Activated naive CD8-positive, alpha-beta T cell (primary cell): ENCODE results near the gene GIPC1.

ENCODE experiments used
- H3K27ac Mint-ChIP-seq: one replicate; pipeline ENCODE4 v1.8.0; 2021; ENCODE audit warnings: mixed read lengths
- H3K27me3 Mint-ChIP-seq: one replicate; pipeline ENCODE4 v1.8.0; 2021; ENCODE audit warnings: mixed read lengths
- H3K36me3 Mint-ChIP-seq: one replicate; pipeline ENCODE4 v1.8.0; 2021; ENCODE audit warnings: mixed read lengths
- H3K4me1 Mint-ChIP-seq: one replicate; pipeline ENCODE4 v1.8.0; 2021; ENCODE audit warnings: low read depth, mixed read lengths
- H3K4me3 Mint-ChIP-seq: one replicate; pipeline ENCODE4 v1.8.0; 2021; ENCODE audit warnings: mild to moderate bottlenecking, mixed read lengths
- H3K9me3 Mint-ChIP-seq: one replicate; pipeline ENCODE4 v1.8.0; 2021; ENCODE audit warnings: low read depth, mixed read lengths

Gene GIPC1

GRCh38 chr19:14446336-14447036 is 49.4 kb downstream of the GIPC1 start:
- H3K9me3 Mint-ChIP-seq: no peaks in the 10 kb centered on the region
- peaks cover 26% of the 10 kb centered on the region for H3K4me1 Mint-ChIP-seq
- H3K27ac Mint-ChIP-seq: peak overlapping the region; percentile 28
- H3K36me3 Mint-ChIP-seq: peaks cover 11% of the 10 kb centered on the region
- no peak overlapping the region for H3K4me3 Mint-ChIP-seq
- H3K27me3 Mint-ChIP-seq: no peaks in the 10 kb centered on the region

DNA sequence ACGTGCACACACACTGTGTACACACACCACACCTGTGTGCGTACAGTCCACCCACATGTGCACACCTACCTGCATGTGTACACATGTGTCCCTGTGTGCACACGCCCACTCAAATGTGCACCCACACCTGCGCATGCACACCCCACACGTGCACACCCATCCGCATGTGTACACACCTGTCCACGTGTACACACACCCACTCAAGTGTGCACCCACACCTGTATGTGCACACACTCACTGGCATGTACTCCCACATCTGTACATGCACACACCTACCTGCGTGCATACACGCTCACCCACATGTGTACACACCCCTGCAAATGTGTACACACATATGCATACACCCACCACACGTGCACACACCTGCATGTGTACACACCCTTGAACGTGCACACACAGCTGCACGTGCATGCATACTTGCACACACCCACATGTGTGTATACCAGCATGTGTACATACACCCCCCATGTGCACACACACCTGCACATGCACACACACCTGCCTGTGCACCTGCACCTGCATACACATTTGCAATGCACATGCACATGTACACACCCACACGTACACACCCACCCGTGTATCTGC is 52.2 kb downstream of the GIPC1 start:
- Mint-ChIP-seq H3K9me3 (no peaks in the 10 kb centered on the region), H3K4me3 (no peak overlapping the region), H3K27ac (no peak overlapping the region), H3K4me1 (peaks cover 39% of the 10 kb centered on the region), H3K36me3 (peaks cover 5% of the 10 kb centered on the region), H3K27me3 (no peaks in the 10 kb centered on the region)

DNA sequence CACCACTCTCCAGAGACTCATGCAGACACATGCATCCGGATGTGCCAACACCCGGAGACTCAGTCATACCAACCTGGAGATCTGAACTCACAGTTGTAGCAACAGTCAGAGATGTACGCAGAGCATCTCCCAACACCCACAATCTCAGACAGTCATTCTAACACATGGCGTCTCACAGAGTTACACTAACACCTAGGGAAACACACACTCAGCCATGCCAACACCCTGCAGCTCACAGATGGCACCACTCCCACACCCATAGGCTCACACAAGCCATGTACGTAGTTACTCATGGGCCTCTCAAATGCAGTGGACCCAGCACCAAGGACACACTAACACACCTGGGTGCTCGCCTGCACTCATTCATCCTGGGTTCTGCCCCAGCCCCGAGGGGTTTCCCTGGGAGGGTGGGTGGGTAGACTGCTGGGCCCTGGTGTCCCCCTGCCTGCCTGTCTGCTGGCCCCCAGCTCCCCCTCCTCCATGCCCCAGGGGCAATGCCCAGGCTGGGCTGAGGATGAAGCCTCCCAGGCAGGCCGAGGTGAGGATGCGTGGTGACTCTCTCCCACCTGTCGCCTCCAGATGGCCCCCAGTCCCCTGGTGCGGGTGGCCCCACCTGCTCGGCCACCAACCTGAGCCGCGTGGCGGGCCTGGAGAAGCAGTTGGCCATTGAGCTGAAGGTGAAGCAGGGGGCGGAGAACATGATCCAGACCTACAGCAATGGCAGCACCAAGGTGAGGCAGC is 52.9 kb downstream of the GIPC1 start:
- Mint-ChIP-seq H3K36me3 (peaks cover 5% of the 10 kb centered on the region), H3K27me3 (no peaks in the 10 kb centered on the region), H3K4me3 (no peak overlapping the region), H3K9me3 (no peaks in the 10 kb centered on the region), H3K4me1 (peaks cover 37% of the 10 kb centered on the region), H3K27ac (peak overlapping the region; percentile 28)

GRCh38 chr19:14441041-14441938 is 54.6 kb downstream of the GIPC1 start:
- Mint-ChIP-seq H3K4me3 (peak overlapping the region; percentile 88), H3K9me3 (no peaks in the 10 kb centered on the region), H3K4me1 (peaks cover 45% of the 10 kb centered on the region), H3K36me3 (peaks cover 4% of the 10 kb centered on the region), H3K27ac (peak overlapping the region; percentile 43), H3K27me3 (no peaks in the 10 kb centered on the region)

GRCh38 chr19:14440049-14440448 is 55.9 kb downstream of the GIPC1 start:
- Mint-ChIP-seq H3K9me3 (no peaks in the 10 kb centered on the region), H3K36me3 (peaks cover 4% of the 10 kb centered on the region), H3K4me3 (peak overlapping the region; percentile 88), H3K27me3 (no peaks in the 10 kb centered on the region), H3K4me1 (peaks cover 47% of the 10 kb centered on the region), H3K27ac (peak overlapping the region; percentile 91)

DNA sequence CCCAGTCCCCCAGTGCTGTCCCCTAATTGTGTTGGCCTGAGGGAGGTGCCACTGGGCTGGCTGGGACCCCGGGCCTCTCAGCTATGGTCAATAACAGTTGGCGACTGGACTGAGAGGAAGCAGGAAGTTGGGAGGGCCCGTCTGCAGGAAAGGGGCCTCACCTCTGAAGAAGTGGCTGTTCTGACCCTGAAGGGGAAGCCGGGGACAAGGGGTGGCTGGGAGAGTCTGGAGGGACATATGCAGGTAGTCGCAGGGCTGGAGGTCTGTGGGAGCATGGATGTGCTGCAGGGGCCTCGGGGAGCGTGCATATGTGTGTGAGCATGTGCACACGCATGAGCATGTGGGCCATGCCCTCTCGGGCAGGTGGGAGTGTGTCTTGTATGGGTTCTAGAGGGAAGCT is 56.9 kb downstream of the GIPC1 start:
- Mint-ChIP-seq H3K4me3 (peak overlapping the region; percentile 88), H3K9me3 (no peaks in the 10 kb centered on the region), H3K4me1 (peaks cover 52% of the 10 kb centered on the region), H3K36me3 (no peaks in the 10 kb centered on the region), H3K27ac (peak overlapping the region; percentile 84), H3K27me3 (no peaks in the 10 kb centered on the region)

DNA sequence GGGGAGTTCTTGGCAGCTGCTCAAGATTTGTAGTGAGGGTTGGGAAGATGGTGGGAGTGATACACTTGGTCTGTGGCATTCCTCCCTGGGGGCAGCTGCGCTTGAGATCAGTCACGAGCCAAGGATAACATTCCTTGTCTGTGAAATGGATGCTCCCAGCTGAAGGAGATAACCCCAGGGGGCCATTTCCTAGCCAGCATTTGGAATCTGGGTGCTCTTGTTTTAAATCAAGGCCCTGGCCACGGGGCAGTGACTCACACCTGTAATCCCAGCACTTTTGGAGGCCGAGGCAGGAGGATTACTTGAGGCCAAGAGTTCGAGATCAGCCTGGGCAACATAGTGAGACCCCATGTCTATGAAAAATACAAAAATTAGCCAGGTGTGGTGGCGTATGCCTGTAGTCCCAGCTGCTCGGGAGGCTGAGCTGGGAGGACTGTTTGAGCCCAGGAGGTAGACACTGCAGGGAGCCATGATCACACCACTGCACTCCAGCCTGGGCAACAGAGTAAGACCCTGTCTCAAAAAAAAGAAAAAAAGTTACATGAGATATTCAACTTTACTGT is 58.3 kb downstream of the GIPC1 start:
- Mint-ChIP-seq H3K27me3 (no peaks in the 10 kb centered on the region), H3K36me3 (no peaks in the 10 kb centered on the region), H3K4me1 (peaks cover 51% of the 10 kb centered on the region), H3K9me3 (no peaks in the 10 kb centered on the region), H3K4me3 (peak overlapping the region; percentile 18), H3K27ac (peak overlapping the region; percentile 54)

GRCh38 chr19:14435320-14436050 is 60.4 kb downstream of the GIPC1 start:
- Mint-ChIP-seq H3K9me3 (no peaks in the 10 kb centered on the region), H3K27ac (peak overlapping the region; percentile 92), H3K4me1 (peaks cover 55% of the 10 kb centered on the region), H3K27me3 (no peaks in the 10 kb centered on the region), H3K4me3 (peak overlapping the region; percentile 43), H3K36me3 (no peaks in the 10 kb centered on the region)

DNA sequence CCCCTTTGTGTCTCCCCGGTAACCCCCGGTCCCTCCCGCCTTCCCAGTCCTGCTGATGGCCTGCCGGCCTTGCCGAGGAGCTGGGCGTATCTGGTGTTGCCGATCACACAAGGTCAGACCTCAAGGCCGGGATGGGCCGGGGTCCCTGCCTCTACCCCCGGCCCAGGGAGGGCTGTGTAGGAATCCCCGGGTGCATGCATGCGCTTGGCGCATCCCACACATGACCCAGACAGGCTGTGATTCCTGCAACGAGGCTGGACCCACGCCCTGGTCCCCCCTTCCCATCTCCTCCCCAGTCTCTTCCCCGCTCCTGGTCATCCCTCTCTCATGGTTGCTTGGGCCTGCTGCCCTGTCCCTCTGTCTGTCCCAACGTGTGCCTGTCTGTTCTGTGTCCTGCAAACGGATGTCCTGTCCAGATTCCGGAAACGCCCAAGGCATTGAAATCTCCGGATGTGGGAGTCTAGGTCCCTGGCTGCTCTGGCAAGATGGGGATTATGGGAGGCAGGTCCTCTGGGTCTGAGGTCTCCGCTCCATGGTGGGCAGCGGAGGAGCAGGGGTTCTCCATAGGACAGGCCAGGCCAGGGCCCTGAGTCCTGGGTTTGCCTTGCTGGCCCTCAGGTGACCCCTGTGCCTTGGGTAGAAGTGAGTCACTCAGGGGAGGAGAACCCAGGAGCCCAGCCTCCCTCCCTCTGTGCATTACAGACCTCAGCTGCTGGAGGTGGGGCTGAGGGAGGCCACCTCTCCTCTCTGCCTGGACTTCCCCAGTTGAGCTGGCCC is 61.2 kb downstream of the GIPC1 start:
- Mint-ChIP-seq H3K36me3 (no peaks in the 10 kb centered on the region), H3K27ac (peak overlapping the region; percentile 92), H3K4me3 (peak overlapping the region; percentile 85), H3K9me3 (no peaks in the 10 kb centered on the region), H3K27me3 (no peaks in the 10 kb centered on the region), H3K4me1 (peaks cover 48% of the 10 kb centered on the region)

DNA sequence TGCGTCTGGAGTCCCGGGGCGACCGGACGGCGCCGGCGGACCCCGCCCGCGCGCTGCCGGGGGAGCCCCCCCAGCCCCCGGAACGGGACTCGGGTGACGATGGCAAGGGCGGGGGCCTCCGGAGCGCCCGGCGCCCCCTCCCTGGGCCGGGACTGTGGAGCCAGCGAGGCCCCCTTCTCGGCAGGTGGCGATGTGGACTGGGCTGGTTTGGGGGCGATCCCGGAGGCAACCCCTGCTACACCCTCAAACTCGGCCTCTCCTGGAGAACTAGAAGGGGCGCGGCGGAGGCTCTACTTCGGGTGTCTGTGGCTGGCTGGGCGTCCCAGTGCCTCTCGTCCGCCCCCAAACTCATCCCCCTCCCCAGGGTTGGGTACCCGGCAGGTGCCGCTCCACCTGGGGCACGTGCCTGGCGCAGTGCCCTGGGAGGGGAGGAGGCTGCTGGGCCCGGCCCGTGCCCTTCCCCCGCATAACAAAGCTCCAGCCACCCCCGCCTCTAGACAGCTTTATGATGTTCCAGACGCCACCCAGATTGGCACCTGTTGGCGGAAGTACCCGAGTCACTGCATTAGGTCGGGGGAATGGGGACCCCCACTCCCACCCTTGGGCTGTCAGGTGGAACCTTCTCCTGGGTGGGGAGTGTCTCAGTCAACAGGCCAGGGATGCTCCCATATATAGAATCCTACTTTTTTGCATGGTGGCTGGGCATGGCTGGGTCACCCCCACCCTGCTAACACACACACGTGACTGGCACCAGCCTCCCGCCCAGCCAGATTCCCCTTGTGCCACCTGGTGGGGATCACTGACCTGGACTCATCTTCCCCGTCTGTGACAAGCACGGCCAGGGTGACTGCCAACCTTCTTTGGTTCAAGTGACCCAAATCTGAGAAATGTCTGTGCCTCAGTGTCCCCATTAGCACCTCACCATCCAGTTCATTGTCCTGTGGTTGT is 62.1 kb downstream of the GIPC1 start:
- peaks cover 42% of the 10 kb centered on the region for H3K4me1 Mint-ChIP-seq

GRCh38 chr19:14432791-14433553 is 63.0 kb downstream of the GIPC1 start, which contains the start of gene PKN1:
PKN1 (plus strand) TSS chr19:14433306; CDS start chr19:14433522, 216 bp downstream.
- no peaks in the 10 kb centered on the region for H3K36me3 Mint-ChIP-seq
- H3K27me3 Mint-ChIP-seq: no peaks in the 10 kb centered on the region
- peak within 1 kb of the TSS; percentile 89 for H3K4me3 Mint-ChIP-seq
- H3K27ac Mint-ChIP-seq: peak within 1 kb of the TSS; percentile 78
- H3K4me1 Mint-ChIP-seq: peaks cover 39% of the 10 kb centered on the region
- H3K9me3 Mint-ChIP-seq: no peaks in the 10 kb centered on the region

More for the DNA sequence above, 62.1 kb downstream of the GIPC1 start:
- peak overlapping the region; percentile 46 for H3K27ac Mint-ChIP-seq
- no peaks in the 10 kb centered on the region for H3K36me3 Mint-ChIP-seq
- no peaks in the 10 kb centered on the region for H3K9me3 Mint-ChIP-seq
- peak overlapping the region; percentile 85 for H3K4me3 Mint-ChIP-seq
- H3K27me3 Mint-ChIP-seq: no peaks in the 10 kb centered on the region

- H3K9me3 Mint-ChIP-seq: no peaks in the 10 kb centered on the region
- no peaks in the 10 kb centered on the region for H3K36me3 Mint-ChIP-seq
- peaks cover 29% of the 10 kb centered on the region for H3K4me1 Mint-ChIP-seq
- no peak overlapping the region for H3K4me3 Mint-ChIP-seq
- peak overlapping the region; percentile 16 for H3K27ac Mint-ChIP-seq
- no peaks in the 10 kb centered on the region for H3K27me3 Mint-ChIP-seq
Observed at GRCh38 chr19:14430712-14431111, 65.2 kb downstream of the GIPC1 start.
